ENCODE data around the gene SIK3.
"Not testable (repeated sequence)": the region's sequence is repeated elsewhere in the genome, so short reads cannot be mapped to it uniquely, and the experiment has no call there.

DNA sequence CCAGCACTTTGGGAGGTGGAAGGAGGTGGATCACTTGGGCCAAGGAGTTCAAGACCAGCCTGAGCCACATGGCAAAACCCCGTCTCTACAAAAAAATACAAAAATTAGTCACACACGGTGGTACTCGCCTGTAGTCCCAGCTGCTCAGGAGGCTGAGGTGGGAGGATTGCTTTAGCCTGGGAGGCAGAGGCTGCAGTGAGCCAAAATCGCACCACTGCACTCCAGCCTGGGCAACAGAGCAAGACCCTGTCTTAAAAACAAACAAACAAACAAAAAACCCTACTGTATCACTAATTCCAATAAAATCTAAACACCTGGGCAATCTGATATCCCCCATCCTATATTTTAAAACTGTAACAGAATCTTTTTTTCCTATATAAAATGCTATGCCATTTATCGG, 51.6 kb downstream of the SIK3 start:
- TF ChIP-seq, protein P1, sequence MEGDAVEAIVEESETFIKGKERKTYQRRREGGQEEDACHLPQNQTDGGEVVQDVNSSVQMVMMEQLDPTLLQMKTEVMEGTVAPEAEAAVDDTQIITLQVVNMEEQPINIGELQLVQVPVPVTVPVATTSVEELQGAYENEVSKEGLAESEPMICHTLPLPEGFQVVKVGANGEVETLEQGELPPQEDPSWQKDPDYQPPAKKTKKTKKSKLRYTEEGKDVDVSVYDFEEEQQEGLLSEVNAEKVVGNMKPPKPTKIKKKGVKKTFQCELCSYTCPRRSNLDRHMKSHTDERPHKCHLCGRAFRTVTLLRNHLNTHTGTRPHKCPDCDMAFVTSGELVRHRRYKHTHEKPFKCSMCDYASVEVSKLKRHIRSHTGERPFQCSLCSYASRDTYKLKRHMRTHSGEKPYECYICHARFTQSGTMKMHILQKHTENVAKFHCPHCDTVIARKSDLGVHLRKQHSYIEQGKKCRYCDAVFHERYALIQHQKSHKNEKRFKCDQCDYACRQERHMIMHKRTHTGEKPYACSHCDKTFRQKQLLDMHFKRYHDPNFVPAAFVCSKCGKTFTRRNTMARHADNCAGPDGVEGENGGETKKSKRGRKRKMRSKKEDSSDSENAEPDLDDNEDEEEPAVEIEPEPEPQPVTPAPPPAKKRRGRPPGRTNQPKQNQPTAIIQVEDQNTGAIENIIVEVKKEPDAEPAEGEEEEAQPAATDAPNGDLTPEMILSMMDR (IDR thresholded peaks at IDR 0.05; ENCODE audit: borderline replicate concordance, extremely low read depth, low read length, poor library complexity, severe bottlenecking) = not testable (repeated sequence)
- TF ChIP-seq EZH2 (IDR thresholded peaks at IDR 0.05; ENCODE audit: borderline replicate concordance, low read depth, low read length, severe bottlenecking) = not testable (repeated sequence)
